Measurements from ENCODE around the gene PEX5L.

Gene PEX5L

GRCh38 chr3:179956416-179956830 lies 80.3 kb downstream of the PEX5L start:
- DNase-seq (ENCODE audit: low read depth, low spot score): no peak

- DNase-seq (ENCODE audit: low read depth, low spot score): no peak
These were observed 80.9 kb downstream of the PEX5L start for GRCh38 chr3:179955809-179956208.

GRCh38 chr3:179955286-179955685 lies 81.5 kb downstream of the PEX5L start:
- DNase-seq (ENCODE audit: low read depth, low spot score): no peak

DNA sequence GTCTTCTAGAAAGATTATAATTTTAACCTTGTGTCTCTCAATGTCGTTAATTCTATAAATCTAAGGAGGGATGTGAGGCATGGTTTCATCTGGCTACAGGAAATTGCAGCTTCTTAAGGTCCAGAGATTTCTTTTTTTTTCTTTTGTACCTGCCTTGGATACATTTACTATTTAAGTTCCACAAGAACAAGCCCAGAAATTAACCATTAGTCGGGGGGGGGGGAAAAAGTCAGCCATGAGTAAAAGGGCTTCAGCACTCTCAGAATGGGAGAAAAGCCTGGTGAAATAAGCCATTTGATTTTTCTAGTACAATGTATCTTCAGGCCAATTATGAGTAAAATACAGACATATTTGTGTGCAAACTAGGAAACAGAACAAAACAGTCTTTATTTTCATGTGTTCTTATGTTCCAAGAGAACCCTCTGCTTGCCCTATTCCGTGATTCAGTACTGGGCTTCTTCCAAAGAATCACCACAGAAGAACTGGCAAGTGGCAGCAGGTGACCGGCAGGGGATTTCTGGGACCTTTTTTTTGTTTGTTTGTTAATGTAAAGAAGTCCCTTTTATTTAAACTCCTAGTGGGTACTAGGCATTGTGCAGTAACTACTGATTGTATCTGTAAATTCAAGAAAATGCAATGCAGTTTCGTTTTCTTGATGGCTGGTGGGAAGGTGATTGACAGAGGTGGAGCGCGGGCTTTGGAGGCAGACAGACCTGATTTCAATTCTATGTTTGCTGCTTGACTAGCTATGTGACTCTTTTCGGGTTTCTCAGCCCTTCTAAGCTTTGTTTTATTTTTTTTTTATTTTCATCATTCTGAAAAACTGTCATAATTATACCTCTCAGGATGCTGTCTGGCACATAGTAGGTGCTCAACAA lies 82.5 kb downstream of the PEX5L start:
- no peak for DNase-seq (ENCODE audit: low read depth, low spot score)

DNA sequence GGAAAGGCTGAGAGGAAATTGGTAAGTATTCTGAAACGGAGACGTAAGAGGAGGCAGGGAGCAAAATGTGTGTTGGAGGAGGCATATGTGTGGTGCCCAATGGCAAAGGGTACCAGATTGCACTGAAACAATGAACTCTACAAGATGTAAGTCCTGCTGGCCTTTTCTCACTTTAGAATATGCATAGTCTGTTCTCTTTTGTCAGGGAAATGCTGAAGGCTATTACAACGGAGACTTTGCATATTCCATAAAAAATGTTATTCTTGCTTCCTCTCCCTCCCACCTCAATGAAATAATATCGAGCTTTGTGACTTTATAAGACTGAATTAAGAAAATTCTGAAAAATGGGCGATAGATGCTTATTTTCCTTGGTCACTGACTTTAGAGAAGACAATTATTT lies 85.9 kb downstream of the PEX5L start:
- DNase-seq (ENCODE audit: low read depth, low spot score): no peak

GRCh38 chr3:179949869-179950268 lies 86.9 kb downstream of the PEX5L start:
- no peak for DNase-seq (ENCODE audit: low read depth, low spot score)

DNA sequence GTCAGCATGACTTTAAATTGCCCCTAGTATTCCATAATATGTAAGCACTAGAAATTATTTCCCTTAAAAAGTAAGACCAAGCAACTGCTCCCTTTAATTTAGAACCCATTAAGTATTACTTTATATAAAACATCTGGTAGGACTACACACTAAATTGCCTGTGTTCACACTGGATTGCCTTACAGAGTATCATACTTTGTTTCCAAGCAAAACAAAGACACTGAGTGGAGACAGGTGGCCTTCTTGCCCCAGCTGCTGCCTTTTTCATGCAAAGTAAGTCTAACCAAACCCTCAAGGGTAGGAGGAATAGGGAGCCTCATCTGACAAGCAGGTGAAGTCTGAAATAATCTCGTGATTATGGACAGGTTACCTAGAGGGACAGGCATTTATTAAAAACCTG lies 87.3 kb downstream of the PEX5L start:
- no peak for DNase-seq (ENCODE audit: low read depth, low spot score)

GRCh38 chr3:179948740-179949139 lies 88.0 kb downstream of the PEX5L start:
- DNase-seq (ENCODE audit: low read depth, low spot score): no peak

- no peak for DNase-seq (ENCODE audit: low read depth, low spot score)
These were observed 91.2 kb downstream of the PEX5L start for GRCh38 chr3:179945569-179945968.

GRCh38 chr3:179943117-179943880 lies 93.4 kb downstream of the PEX5L start:
- no peak for DNase-seq (ENCODE audit: low read depth, low spot score)

- no peak for DNase-seq (ENCODE audit: low read depth, low spot score)
These were observed 94.1 kb downstream of the PEX5L start for GRCh38 chr3:179942553-179943075.

DNA sequence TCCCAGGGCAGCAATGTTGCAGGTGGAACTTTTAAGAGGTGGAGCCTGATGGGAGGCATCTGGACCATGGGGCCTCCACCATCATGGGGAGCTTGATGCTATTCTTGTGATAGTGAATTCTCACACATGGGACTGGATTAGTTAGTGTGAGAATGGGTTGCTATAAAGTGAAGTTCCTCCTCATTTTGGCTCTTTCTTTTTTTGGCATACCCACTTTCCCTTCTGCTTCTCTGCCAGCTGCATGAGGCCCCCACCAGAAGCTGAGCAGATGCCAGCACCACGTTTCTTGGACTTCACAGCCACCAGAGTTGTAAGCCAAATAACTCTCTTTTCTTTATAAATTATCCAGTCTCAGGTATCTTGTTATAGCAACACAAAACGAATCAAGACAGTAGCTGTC lies 101.0 kb downstream of the PEX5L start:
- no peak for DNase-seq (ENCODE audit: low read depth, low spot score)

GRCh38 chr3:179933914-179934313 lies 102.8 kb downstream of the PEX5L start:
- DNase-seq (ENCODE audit: low read depth, low spot score): no peak

- no peak for DNase-seq (ENCODE audit: low read depth, low spot score)
These were observed 103.7 kb downstream of the PEX5L start for GRCh38 chr3:179933080-179933479.

DNA sequence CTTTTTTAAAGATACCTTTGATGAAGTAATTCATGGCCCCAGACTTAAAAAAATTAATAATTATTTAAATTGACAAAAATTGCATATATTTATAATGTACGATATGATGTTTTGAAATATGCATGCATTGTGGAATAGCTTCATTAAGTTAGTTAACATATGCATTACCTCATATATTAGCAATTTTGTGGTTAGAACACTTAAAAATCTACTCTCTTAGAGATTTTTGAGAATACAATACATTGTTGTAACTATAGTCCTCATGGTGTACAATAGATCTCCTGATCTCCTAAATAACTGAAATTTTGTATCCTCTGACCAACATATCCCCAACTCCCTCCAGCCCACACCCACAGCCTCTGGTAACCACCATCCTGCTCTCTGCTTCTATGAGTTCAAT lies 104.1 kb downstream of the PEX5L start:
- DNase-seq (ENCODE audit: low read depth, low spot score): no peak

- peak; percentile 24 for DNase-seq (ENCODE audit: low read depth, low spot score)
These were observed 107.6 kb downstream of the PEX5L start for GRCh38 chr3:179929091-179929529.

GRCh38 chr3:179927191-179927590 lies 109.5 kb downstream of the PEX5L start:
- no peak for DNase-seq (ENCODE audit: low read depth, low spot score)

DNA sequence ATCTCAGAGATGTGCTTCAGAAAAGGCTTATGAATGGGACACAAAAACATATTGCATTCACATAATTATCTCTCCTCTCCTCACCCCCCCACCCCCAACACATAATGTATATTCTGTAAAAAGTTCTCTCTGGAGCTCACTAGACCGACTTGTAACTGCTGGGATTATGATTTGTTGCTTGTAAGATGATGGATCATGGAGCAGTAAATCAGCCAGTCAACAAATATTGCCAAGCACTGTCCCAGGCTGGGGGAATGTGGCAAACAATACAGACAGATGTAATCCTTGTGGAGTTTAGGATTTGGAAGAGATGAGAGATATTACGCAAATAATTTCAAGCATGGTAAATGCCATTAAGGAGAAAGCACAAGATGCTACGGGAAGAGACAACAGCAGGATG lies 114.8 kb downstream of the PEX5L start:
- DNase-seq (ENCODE audit: low read depth, low spot score): no peak

DNA sequence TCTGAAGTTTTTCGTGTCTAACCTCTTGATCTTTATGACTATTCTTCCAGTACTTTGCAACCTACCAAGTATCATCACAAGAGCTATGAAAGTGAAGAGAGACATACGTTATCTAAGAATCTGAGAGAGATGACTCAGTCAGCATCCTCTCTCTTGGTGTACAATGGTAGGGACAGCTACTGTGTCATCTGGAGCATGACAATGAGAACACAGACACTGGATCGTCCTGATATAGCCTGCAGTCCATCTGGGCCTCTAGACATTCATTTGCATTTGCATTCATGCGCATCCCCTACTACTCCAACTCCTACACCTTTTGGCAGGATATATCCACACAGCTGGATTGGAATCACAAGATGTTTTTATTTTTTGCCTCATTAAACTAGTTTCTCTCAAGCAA lies 115.2 kb downstream of the PEX5L start:
- DNase-seq (ENCODE audit: low read depth, low spot score): no peak

DNA sequence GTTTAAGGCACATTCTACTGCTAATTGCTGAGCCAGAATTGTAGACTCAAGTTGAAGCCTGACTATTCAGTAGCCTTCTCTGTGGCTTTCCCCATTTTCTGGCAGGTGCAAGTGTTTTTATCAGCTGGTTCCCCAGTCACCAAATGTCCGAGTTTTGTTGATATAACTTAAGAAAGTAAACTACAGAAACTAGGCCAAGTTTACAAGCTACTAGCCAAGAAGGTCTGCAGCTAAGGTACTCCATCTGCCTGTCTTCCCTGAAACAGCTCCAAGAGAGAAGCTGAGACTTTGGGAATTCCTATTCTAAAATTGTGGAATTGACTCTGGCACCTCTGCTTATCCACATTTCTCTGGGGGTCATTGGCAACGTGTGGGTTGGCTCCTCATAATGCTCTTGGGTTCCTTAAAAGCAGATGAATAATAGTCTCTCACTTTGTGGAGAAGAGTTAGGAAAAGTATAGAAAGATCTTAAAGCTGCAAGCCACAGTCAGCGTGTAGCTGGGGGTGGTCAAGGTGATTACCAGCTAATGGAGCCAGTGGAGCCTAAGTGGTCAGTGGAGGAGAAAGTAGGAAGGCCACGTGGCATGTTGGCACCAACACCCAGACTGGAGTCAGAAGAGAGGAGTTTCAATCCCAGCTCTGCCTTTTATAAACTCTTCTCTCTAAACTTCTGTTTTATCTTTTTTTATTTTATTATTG lies 128.8 kb downstream of the PEX5L start:
- no peak for DNase-seq (ENCODE audit: low read depth, low spot score)

DNA sequence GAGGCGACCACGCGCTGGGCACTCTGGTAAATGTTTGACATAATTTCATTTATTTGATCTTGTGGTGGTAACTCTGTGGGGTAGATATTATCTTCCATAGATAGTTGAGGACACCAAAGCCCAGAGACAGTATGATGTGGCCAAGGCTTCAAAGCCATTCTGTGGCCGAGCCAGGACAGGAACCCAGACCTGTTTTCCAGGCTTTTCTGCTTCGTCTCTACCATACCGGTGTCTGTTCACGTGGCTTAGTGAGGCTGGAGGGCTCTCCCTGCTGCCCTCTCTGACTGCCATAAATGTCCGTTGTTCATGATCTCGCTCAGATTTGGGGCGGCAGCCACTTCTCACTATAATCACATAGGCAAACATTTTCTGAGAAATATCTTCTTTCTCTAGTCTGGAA lies 134.7 kb downstream of the PEX5L start:
- no peak for DNase-seq (ENCODE audit: low read depth, low spot score)

DNA sequence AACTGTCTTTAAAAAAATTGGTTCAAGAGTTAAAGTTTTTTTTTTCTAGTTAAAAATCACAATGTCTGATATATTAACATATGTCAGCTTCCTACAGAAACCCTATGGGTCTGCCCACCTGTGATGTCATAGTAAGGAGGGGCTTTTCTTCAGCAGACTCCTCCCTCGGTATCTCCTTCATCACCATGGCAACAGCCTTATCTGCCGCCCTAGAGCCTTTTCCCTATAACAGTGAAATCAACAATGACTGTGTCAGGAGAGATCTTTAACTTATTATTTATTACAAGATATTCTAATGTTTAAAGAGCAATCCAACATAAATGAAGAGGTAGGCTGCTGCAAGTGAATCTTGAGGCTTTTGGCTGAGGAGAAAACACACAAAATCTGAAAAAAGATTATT lies 138.7 kb downstream of the PEX5L start:
- DNase-seq (ENCODE audit: low read depth, low spot score): no peak

Measured in smooth muscle cell of the brain vasculature (primary cell).